Measurements from ENCODE around the gene HOXB4. TPM values are rescaled to one million over a fixed set of nuclear protein-coding genes. Genes with fewer than 3 reads are reported as not detected.

HOXB4 gene
- total RNA-seq, 1 experiment from 2014 or later, result 0.04 TPM

- TF ChIP-seq, protein P1, sequence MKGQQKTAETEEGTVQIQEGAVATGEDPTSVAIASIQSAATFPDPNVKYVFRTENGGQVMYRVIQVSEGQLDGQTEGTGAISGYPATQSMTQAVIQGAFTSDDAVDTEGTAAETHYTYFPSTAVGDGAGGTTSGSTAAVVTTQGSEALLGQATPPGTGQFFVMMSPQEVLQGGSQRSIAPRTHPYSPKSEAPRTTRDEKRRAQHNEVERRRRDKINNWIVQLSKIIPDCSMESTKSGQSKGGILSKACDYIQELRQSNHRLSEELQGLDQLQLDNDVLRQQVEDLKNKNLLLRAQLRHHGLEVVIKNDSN (CRISPR knock-in tag; IDR thresholded peaks at IDR 0.05), result no peak
Measured at GRCh38 chr17:48563867-48564187, 14.3 kb downstream of the HOXB4 start (continued).

DNA sequence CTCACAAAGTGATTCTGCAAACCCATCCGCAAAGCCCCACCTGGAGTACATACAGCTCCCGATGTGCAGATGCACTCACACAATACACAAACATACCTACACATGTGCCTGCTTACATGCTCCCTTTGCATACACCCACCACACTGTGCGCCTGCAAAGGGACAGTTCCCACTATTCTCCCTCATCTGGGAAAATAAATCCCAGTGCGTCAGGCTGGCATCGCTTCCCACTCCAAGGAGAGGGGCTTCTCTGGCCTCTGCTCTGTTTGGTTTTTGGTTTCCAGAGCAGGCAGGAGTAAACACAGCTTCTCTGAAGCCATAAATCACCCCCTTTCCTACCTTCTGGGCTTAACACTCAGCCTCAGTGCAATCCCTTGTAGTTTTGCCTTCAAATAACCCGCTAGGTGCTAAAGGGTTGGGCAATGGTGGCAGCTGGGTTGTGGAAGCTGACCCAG lies 14.7 kb downstream of the HOXB4 start:
- no peak for ATAC-seq
- Mint-ChIP-seq H3K27me3 (ENCODE audit: low read depth) (peaks cover 57% of the 10 kb centered on the region; the same call in 1 of the 2 replicates), H3K27ac (no peak overlapping the region), H3K36me3 (no peaks in the 10 kb centered on the region), H3K9me3 (no peaks in the 10 kb centered on the region), H3K4me1 (peaks cover 31% of the 10 kb centered on the region), H3K4me3 (peak overlapping the region; percentile 39)
- POLR2A ChIA-PET, result interaction anchor here (0.8 kb wide), 1 partner anchor 9 kb away, joined by 3 read pairs; no protein-coding TSS in a partner anchor
- no peak for DNase-seq (ENCODE audit: low spot score)
- no peak for TF ChIP-seq ATF3 (CRISPR knock-in tag; conservative IDR thresholded peaks at IDR 0.05)
- no peak for TF ChIP-seq SOX15 (CRISPR knock-in tag; IDR thresholded peaks at IDR 0.05)
- no peak for TF ChIP-seq ATF1 (CRISPR knock-in tag; IDR thresholded peaks at IDR 0.05)
- TF ChIP-seq MLX (CRISPR knock-in tag; IDR thresholded peaks at IDR 0.05), result no peak
- no peak for TF ChIP-seq CREM (CRISPR knock-in tag; IDR thresholded peaks at IDR 0.05)
- CTCF ChIA-PET, result interaction anchor here (0.7 to 2.3 kb wide), 5 partner anchors 19 to 73 kb away, joined by 3 to 8 read pairs (median 4); no protein-coding TSS in a partner anchor

DNA sequence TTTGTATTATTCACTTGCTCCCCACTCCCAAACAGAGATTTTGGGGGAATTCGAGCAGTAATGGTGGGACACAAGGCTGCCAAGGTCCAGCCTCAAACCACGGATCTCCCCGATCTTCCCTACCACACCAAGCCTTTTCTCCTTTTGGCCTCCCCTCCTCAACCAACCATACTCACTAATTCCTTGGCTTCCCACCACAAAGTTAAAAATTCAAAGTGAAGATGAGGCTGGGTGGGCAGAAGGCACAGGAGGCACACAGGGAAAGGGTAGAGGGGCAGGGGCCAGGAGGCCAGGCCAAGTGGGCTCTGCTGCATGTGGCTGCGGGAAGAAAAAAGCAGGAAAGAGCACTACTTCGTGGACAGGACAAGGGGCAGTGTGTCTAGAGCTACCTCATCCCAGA lies 15.2 kb downstream of the HOXB4 start:
- POLR2A ChIA-PET, result interaction anchor here (0.8 kb wide), 1 partner anchor 8 kb away, joined by 3 read pairs; no protein-coding TSS in a partner anchor
- CTCF ChIA-PET, result interaction anchor here (0.7 to 2.3 kb wide), 3 partner anchors 19 to 74 kb away, joined by 3 to 8 read pairs (median 4); no protein-coding TSS in a partner anchor
- Mint-ChIP-seq H3K9me3 (no peaks in the 10 kb centered on the region), H3K36me3 (no peaks in the 10 kb centered on the region), H3K4me3 (no peak overlapping the region), H3K27ac (no peak overlapping the region), H3K27me3 (ENCODE audit: low read depth) (peaks cover 62% of the 10 kb centered on the region; the same call in 1 of the 2 replicates), H3K4me1 (peaks cover 29% of the 10 kb centered on the region)
- ATAC-seq, result no peak
- TF ChIP-seq NR1H2 (CRISPR knock-in tag; IDR thresholded peaks at IDR 0.05) (no peak), NR3C1 (CRISPR knock-in tag; conservative IDR thresholded peaks at IDR 0.05; ENCODE audit: low read depth) (no peak), ERG (CRISPR knock-in tag; IDR thresholded peaks at IDR 0.05) (no peak), ESRRA (CRISPR knock-in tag; IDR thresholded peaks at IDR 0.05; ENCODE audit: borderline replicate concordance) (no peak)
- TF ChIP-seq, protein P1 (CRISPR knock-in tag; IDR thresholded peaks at IDR 0.05), result no peak
- DNase-seq (ENCODE audit: low spot score), result no peak

DNA sequence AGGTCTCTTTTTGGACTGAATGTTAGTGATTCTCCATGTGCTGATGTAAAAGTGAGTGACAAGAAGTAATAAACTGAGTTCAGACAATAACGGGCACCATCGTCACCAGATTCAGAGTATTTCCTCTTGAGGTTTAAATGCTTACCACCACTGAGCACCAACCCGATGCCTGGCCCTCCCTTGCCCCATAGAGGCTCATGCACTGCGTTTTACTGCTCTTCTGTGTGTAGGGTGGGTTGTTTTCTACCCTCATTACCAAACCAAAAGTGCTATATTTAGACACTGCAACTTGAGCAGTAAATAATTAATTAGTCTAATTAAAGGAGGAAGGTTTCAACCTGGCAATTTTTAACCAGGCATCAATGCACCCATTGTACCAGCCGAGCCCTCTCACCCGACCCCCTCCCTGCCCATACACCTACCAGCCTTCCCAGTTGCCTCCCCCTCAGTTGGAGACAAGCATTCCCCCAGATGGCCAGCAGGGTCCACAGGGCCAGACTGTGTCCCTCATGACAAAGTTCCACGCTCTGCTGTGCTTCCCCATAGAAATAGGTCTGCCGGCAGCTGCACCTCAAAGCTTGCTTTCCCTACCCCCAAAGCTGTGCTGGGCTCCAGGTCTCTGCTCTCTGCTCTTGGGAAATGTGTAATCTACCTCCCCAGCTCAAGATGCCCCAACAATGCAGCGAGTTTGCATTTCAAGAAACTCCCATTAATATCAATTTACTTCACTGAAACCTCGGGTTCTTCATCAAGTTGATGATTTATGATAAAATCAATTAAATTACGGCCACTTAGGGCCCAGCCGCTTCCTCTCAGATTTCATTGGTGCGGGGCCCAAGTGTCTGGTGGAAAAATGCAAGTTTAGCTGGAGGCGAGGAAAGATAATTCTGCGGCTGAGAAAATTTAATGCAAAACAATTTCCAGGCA lies 16.0 kb downstream of the HOXB4 start:
- Mint-ChIP-seq H3K27ac (no peak overlapping the region), H3K4me3 (no peak overlapping the region), H3K4me1 (peaks cover 29% of the 10 kb centered on the region), H3K27me3 (ENCODE audit: low read depth) (peaks cover 69% of the 10 kb centered on the region; the same call in 1 of the 2 replicates), H3K36me3 (no peaks in the 10 kb centered on the region), H3K9me3 (no peaks in the 10 kb centered on the region)
- DNase-seq (ENCODE audit: low spot score) (no peak), ATAC-seq (peak; percentile 16; the same call in 1 of the 2 replicates)
- ChIA-PET POLR2A (no interaction called here), CTCF (interaction anchor here (0.6 to 2.3 kb wide), 3 partner anchors 74 to 103 kb away, joined by 3 to 8 read pairs (median 3); no protein-coding TSS in a partner anchor)
- TF ChIP-seq NR3C1 (CRISPR knock-in tag; conservative IDR thresholded peaks at IDR 0.05; ENCODE audit: low read depth), result no peak
- TF ChIP-seq KAT7 (CRISPR knock-in tag; IDR thresholded peaks at IDR 0.05; ENCODE audit: borderline replicate concordance), result no peak
- TF ChIP-seq MAX (CRISPR knock-in tag; IDR thresholded peaks at IDR 0.05), result no peak
- TF ChIP-seq MYBL2 (CRISPR knock-in tag; IDR thresholded peaks at IDR 0.05), result no peak
- TF ChIP-seq GABPB1 (CRISPR knock-in tag; IDR thresholded peaks at IDR 0.05), result no peak
- TF ChIP-seq ELF4 (CRISPR knock-in tag; IDR thresholded peaks at IDR 0.05; ENCODE audit: low read depth), result no peak
- no peak for TF ChIP-seq GRHL2 (CRISPR knock-in tag; IDR thresholded peaks at IDR 0.05; ENCODE audit: insufficient replicate concordance, severe bottlenecking)
- no peak for TF ChIP-seq NFATC4 (CRISPR knock-in tag; IDR thresholded peaks at IDR 0.05)
- TF ChIP-seq ZSCAN18 (CRISPR knock-in tag; IDR thresholded peaks at IDR 0.05), result no peak
- TF ChIP-seq, protein P2, sequence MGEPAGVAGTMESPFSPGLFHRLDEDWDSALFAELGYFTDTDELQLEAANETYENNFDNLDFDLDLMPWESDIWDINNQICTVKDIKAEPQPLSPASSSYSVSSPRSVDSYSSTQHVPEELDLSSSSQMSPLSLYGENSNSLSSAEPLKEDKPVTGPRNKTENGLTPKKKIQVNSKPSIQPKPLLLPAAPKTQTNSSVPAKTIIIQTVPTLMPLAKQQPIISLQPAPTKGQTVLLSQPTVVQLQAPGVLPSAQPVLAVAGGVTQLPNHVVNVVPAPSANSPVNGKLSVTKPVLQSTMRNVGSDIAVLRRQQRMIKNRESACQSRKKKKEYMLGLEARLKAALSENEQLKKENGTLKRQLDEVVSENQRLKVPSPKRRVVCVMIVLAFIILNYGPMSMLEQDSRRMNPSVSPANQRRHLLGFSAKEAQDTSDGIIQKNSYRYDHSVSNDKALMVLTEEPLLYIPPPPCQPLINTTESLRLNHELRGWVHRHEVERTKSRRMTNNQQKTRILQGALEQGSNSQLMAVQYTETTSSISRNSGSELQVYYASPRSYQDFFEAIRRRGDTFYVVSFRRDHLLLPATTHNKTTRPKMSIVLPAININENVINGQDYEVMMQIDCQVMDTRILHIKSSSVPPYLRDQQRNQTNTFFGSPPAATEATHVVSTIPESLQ (CRISPR knock-in tag; IDR thresholded peaks at IDR 0.05), result no peak
- TF ChIP-seq CBFB (CRISPR knock-in tag; IDR thresholded peaks at IDR 0.05; ENCODE audit: low read depth), result no peak
